IMR-90 (cell line): ENCODE measurements around the gene PSMB4.

ENCODE experiments used
- CHD1 ChIP-seq: IDR thresholded peaks from 2 replicates; pipeline ENCODE4 v1.6.1; 2012; ENCODE audit warnings: low read depth, low read length, improper control_type of control experiment
- CTCF ChIP-seq: conservative IDR thresholded peaks from 2 replicates; pipeline ENCODE4 v1.5.1; 2012; ENCODE audit warnings: mild to moderate bottlenecking, low read depth, low read length, improper control_type of control experiment
- POLR2A ChIP-seq: IDR thresholded peaks from 2 replicates; pipeline ENCODE4 v1.6.1; 2012; ENCODE audit warnings: mild to moderate bottlenecking, low read depth, low read length
- RCOR1 ChIP-seq: IDR thresholded peaks from 2 replicates; pipeline ENCODE4 v1.6.1; 2012; ENCODE audit warnings: mild to moderate bottlenecking, low read length, improper control_type of control experiment; ENCODE audit not compliant: insufficient replicate concordance
- RFX5 ChIP-seq: IDR thresholded peaks from 2 replicates; pipeline ENCODE4 v1.8.0; 2012; ENCODE audit warnings: low read depth, mild to moderate bottlenecking, low read length, moderate library complexity
- SMC3 ChIP-seq: fragments of 150-350 bp; IDR thresholded peaks from 2 replicates; pipeline ENCODE4 v1.6.1; 2016; ENCODE audit warnings: low read depth, mild to moderate bottlenecking, antibody characterized with exemption, low read length, moderate library complexity
- TF ChIP-seq, protein P1 (sequence below): fragments of 150-350 bp; IDR thresholded peaks from 2 replicates; pipeline ENCODE4 v1.6.1; 2017; ENCODE audit warnings: mild to moderate bottlenecking, antibody characterized with exemption, low read length, low read depth

GRCh38 chr1:151368393-151369301 is 30.7 kb upstream of the PSMB4 start:
- TF ChIP-seq CTCF (no peak), POLR2A (no peak), RCOR1 (no peak), RFX5 (no peak), SMC3 (no peak), CHD1 (no peak)
- TF ChIP-seq, protein P1, sequence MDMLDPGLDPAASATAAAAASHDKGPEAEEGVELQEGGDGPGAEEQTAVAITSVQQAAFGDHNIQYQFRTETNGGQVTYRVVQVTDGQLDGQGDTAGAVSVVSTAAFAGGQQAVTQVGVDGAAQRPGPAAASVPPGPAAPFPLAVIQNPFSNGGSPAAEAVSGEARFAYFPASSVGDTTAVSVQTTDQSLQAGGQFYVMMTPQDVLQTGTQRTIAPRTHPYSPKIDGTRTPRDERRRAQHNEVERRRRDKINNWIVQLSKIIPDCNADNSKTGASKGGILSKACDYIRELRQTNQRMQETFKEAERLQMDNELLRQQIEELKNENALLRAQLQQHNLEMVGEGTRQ: no peak
